Measurements from ENCODE around the gene GRB10. TPM values are rescaled to one million over a fixed set of nuclear protein-coding genes. Genes with fewer than 3 reads are reported as not detected.

Gene GRB10
- polyA plus RNA-seq, 3 donors: 1.3 to 3.1 (median 1.5) TPM

- H3K4me1 ChIP-seq (ENCODE audit: control insufficient read depth in 1 of 2, insufficient read depth in 2 of 2, low read length in 2 of 2): no peaks in the 10 kb centered on the region
- Mint-ChIP-seq H3K4me1 (no peaks in the 10 kb centered on the region), H3K27ac (peak overlapping the region in 1 of 7 donors; percentile 3), H3K4me3 (no peak overlapping the region), H3K9me3 (no peaks in the 10 kb centered on the region), H3K27me3 (ENCODE audit: low read depth in 3 of 3) (peaks cover 6 to 11% (median 9%) of the 10 kb centered on the region in 3 donors), H3K36me3 (no peaks in the 10 kb centered on the region)
- H3K4me3 ChIP-seq (replicated peaks in 1 of 3; ENCODE audit: low read depth in 2 of 3, low read length in 3 of 3): no peak overlapping the region
- no peak for DNase-seq
- intact Hi-C loops (cut with micrococcal nuclease): no loop called here
- H2AFZ ChIP-seq (ENCODE audit: insufficient read depth, low read depth, low read length, poor library complexity, severe bottlenecking): no peak overlapping the region
- 96% methylated on average over 4 of the region's 8 CpGs for whole genome bisulfite sequencing (ENCODE audit: insufficient coverage)
- no peaks in the 10 kb centered on the region for H3K27me3 ChIP-seq (ENCODE audit: control insufficient read depth in 2 of 2, insufficient read depth in 2 of 2, low read length in 2 of 2)
- H3K9ac ChIP-seq (ENCODE audit: insufficient read depth, low read length, poor library complexity, severe bottlenecking): no peak overlapping the region
- H4K20me1 ChIP-seq (ENCODE audit: insufficient read depth, low read length): no peaks in the 10 kb centered on the region
- H3K9me3 ChIP-seq (replicated peaks in 1 of 2; ENCODE audit: control insufficient read depth in 1 of 2, insufficient read depth in 1 of 2, low read length in 2 of 2): no peaks in the 10 kb centered on the region
- H3K36me3 ChIP-seq (replicated peaks in 1 of 2; ENCODE audit: control insufficient read depth in 1 of 2, insufficient read depth in 2 of 2, low read length in 2 of 2): no peaks in the 10 kb centered on the region
- H3K4me2 ChIP-seq (replicated peaks; ENCODE audit: extremely low read depth, low read length, poor library complexity, severe bottlenecking): no peak overlapping the region
- no peaks in the 10 kb centered on the region for H3K79me2 ChIP-seq (ENCODE audit: insufficient read depth, low read length)
- no peak for TF ChIP-seq CTCF (IDR thresholded peaks at IDR 0.05)
- H3K27ac ChIP-seq (ENCODE audit: low read depth in 1 of 2, low read length in 2 of 2): no peak overlapping the region
Observed at GRCh38 chr7:50564171-50564570, 218.5 kb downstream of the GRB10 start.

DNA sequence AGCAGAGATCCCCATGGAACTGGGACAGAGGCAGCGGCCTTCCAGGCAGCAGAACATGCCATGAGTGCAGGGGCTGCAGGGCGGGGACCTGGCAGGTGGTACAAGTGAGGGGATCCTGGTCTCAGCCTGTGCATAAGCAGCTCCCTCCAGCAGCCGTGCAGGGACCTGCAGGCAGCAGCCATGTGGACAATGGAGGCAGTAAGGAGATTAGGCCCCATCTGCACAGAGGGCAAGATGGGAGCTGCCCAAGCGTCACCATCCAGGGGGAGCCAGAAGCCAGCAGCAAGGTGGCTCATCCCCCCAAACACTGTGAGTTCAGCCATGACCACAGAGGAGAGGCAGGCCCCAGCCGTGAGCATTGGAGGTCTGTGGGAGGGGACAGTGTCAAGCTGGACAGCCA is 220.6 kb downstream of the GRB10 start:
- no peaks in the 10 kb centered on the region for H3K9me3 Mint-ChIP-seq
- intact Hi-C loops (cut with micrococcal nuclease): no loop called here
- no peak for DNase-seq
- Histone ChIP-seq H3K4me1 (ENCODE audit: control insufficient read depth in 1 of 2, insufficient read depth in 2 of 2, low read length in 2 of 2) (no peaks in the 10 kb centered on the region), H3K4me3 (replicated peaks in 1 of 3; ENCODE audit: low read depth in 2 of 3, low read length in 3 of 3) (no peak overlapping the region), H3K9ac (ENCODE audit: insufficient read depth, low read length, poor library complexity, severe bottlenecking) (no peak overlapping the region), H3K36me3 (replicated peaks in 1 of 2; ENCODE audit: control insufficient read depth in 1 of 2, insufficient read depth in 2 of 2, low read length in 2 of 2) (no peaks in the 10 kb centered on the region), H3K9me3 (replicated peaks in 1 of 2; ENCODE audit: control insufficient read depth in 1 of 2, insufficient read depth in 1 of 2, low read length in 2 of 2) (no peaks in the 10 kb centered on the region), H3K4me2 (replicated peaks; ENCODE audit: extremely low read depth, low read length, poor library complexity, severe bottlenecking) (no peak overlapping the region), H4K20me1 (ENCODE audit: insufficient read depth, low read length) (no peaks in the 10 kb centered on the region), H3K27me3 (ENCODE audit: control insufficient read depth in 2 of 2, insufficient read depth in 2 of 2, low read length in 2 of 2) (no peaks in the 10 kb centered on the region), H3K27ac (ENCODE audit: low read depth in 1 of 2, low read length in 2 of 2) (no peak overlapping the region), H2AFZ (ENCODE audit: insufficient read depth, low read depth, low read length, poor library complexity, severe bottlenecking) (no peak overlapping the region), H3K79me2 (ENCODE audit: insufficient read depth, low read length) (no peaks in the 10 kb centered on the region)
- H3K27ac Mint-ChIP-seq: no peak overlapping the region
- H3K36me3 Mint-ChIP-seq: no peaks in the 10 kb centered on the region
- H3K27me3 Mint-ChIP-seq (ENCODE audit: low read depth in 3 of 3): peaks cover 9 to 19% (median 15%) of the 10 kb centered on the region in 3 donors
- no peak for TF ChIP-seq CTCF (IDR thresholded peaks at IDR 0.05)
- 89% methylated on average over 3 of the region's 5 CpGs for WGBS (ENCODE audit: insufficient coverage)
- H3K4me1 Mint-ChIP-seq: no peaks in the 10 kb centered on the region
- H3K4me3 Mint-ChIP-seq: no peak overlapping the region

All from CD14-positive monocyte (primary cell).